GM12892 (cell line): ENCODE results near the gene GYS2.

ENCODE experiments used
- POLR2A ChIP-seq: IDR thresholded peaks from 2 replicates; pipeline ENCODE4 v1.6.1; 2011; ENCODE audit warnings: low read depth, low read length, control low read depth
- POLR2AphosphoS5 ChIP-seq: IDR thresholded peaks from 2 replicates; pipeline ENCODE4 v1.6.1; 2011; ENCODE audit warnings: low read depth, low read length, control low read depth
- TAF1 ChIP-seq: IDR thresholded peaks from 2 replicates; pipeline ENCODE4 v1.6.1; 2011; ENCODE audit warnings: low read depth, mild to moderate bottlenecking, control low read depth, low read length, borderline replicate concordance

DNA sequence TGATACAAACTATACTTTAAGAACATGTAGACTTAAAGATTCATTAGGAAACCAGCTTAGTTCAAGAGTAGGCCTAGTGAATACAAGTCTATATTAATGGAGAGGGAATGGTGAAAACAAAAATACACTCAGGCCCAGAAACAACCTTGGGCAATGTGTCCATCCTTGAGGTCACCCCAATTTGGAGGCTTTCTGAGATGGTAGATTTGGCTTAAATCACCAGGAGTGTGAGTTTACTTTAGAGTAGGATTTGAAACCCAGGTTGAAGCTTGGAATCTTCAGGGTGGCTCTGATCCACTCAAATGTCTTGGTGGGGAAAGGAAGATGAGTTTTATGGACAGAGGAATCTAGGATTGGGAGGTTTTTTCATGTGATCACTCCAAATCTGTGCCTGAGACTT, 42.5 kb upstream of the GYS2 start:
- TF ChIP-seq POLR2AphosphoS5 (peak; percentile 46; the same call in 1 of the 2 replicates), POLR2A (peak; percentile 33; the same call in 1 of the 2 replicates), TAF1 (no peak)
